Measurements from ENCODE around the gene FSTL5. TPM values are rescaled to one million over a fixed set of nuclear protein-coding genes. Genes with fewer than 3 reads are reported as not detected.

Gene FSTL5
- total RNA-seq, 5 donors from 2014 or later (not counting 1 experiment from before 2014, with no cell fraction given): not detected

DNA sequence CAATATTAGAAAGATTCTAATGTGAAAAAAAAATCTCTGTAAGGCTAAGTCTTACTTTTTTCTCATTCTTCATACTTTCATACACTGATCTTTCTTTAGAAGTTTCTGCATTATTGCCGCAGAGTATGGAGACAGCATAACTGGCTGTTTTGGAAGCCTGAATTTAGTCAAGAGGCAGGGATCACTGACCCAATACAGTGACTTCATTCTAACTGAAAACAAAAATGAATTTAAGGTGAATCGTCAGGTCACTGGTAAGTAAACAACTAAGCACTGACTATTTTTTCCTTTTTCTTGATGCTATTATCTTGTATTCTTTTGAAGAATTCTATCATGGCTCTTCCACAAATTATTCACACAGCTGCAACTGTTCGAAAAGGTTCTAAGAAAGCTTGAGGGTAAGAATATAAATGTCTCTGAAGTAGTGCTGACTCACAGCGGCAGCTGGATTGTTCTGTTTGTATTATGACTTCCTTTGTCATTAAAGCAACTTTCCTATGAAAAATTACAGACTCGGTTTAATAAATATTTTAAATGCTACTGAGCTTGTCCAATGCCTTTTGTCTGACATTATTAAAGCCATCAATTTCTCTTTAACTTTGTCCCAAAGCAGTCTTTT is 609.3 kb downstream of the FSTL5 start:
- ChIA-PET CTCF (no interaction called here), POLR2A (no interaction called here)
- no peaks in the 10 kb centered on the region for H3K4me1 ChIP-seq (ENCODE audit: control insufficient read depth in 1 of 2, extremely low read depth in 1 of 2, insufficient read depth in 2 of 2, low read length in 2 of 2)
- Mint-ChIP-seq H3K27me3 (no peaks in the 10 kb centered on the region), H3K9me3 (peaks cover 3 to 7% (median 3%) of the 10 kb centered on the region in 3 donors), H3K36me3 (no peaks in the 10 kb centered on the region), H3K4me3 (no peak overlapping the region), H3K27ac (no peak overlapping the region), H3K4me1 (no peaks in the 10 kb centered on the region)
- no peaks in the 10 kb centered on the region for H3K9me3 ChIP-seq
- no peak overlapping the region for H3K27ac ChIP-seq (ENCODE audit: low read length)
- WGBS (ENCODE audit: insufficient coverage): no CpG with 5 or more reads among the region's 5 CpGs
- H3K36me3 ChIP-seq (ENCODE audit: control insufficient read depth in 2 of 2, extremely low read depth in 1 of 2, insufficient read depth in 1 of 2, low read length in 1 of 2): no peaks in the 10 kb centered on the region
- ATAC-seq (replicated peaks in 1 of 4): no peak
- H3K27me3 ChIP-seq (replicated peaks in 1 of 2; ENCODE audit: control insufficient read depth in 2 of 2, extremely low read depth in 1 of 2, insufficient read depth in 2 of 2, low read length in 1 of 2): no peaks in the 10 kb centered on the region
- DNase-seq: no peak
- H3K4me3 ChIP-seq (ENCODE audit: control insufficient read depth in 1 of 2, extremely low read depth in 1 of 2, low read length in 1 of 2): no peak overlapping the region

DNA sequence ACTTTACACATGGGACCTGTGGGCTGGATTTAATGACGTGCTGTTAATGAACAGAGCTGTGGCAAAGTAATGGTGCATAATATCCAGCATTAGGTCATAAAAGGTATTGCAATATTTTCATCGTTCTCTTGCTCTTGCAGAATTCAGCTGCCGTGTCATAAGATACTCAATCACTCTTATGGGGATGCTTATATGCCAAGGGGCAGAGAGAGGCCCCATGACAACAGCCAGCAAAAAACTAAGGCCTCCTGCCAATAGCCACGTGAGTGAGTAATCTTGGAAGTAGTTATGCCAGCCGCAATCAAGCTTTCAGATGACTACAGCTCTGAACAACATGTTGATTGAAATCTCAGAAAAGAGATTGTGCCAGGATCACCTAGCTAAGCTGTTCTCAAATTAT is 616.9 kb downstream of the FSTL5 start:
- ATAC-seq (replicated peaks in 1 of 4): no peak
- H3K36me3 ChIP-seq (ENCODE audit: control insufficient read depth in 2 of 2, extremely low read depth in 1 of 2, insufficient read depth in 1 of 2, low read length in 1 of 2): no peaks in the 10 kb centered on the region
- no peaks in the 10 kb centered on the region for H3K36me3 Mint-ChIP-seq
- H3K4me3 Mint-ChIP-seq: no peak overlapping the region
- H3K27ac Mint-ChIP-seq: no peak overlapping the region
- DNase-seq: no peak
- CTCF ChIA-PET: no interaction called here
- H3K27me3 ChIP-seq (replicated peaks in 1 of 2; ENCODE audit: control insufficient read depth in 2 of 2, extremely low read depth in 1 of 2, insufficient read depth in 2 of 2, low read length in 1 of 2): no peaks in the 10 kb centered on the region
- WGBS (ENCODE audit: insufficient coverage): 70% methylated on average over 2 of the region's 5 CpGs
- no peak overlapping the region for H3K4me3 ChIP-seq (ENCODE audit: control insufficient read depth in 1 of 2, extremely low read depth in 1 of 2, low read length in 1 of 2)
- no peaks in the 10 kb centered on the region for H3K27me3 Mint-ChIP-seq
- POLR2A ChIA-PET: no interaction called here
- peaks cover 0 to 4% (median 4%) of the 10 kb centered on the region in 3 donors for H3K9me3 Mint-ChIP-seq
- no peaks in the 10 kb centered on the region for H3K9me3 ChIP-seq
- H3K4me1 ChIP-seq (ENCODE audit: control insufficient read depth in 1 of 2, extremely low read depth in 1 of 2, insufficient read depth in 2 of 2, low read length in 2 of 2): no peaks in the 10 kb centered on the region
- H3K4me1 Mint-ChIP-seq: no peaks in the 10 kb centered on the region
- no peak overlapping the region for H3K27ac ChIP-seq (ENCODE audit: low read length)

DNA sequence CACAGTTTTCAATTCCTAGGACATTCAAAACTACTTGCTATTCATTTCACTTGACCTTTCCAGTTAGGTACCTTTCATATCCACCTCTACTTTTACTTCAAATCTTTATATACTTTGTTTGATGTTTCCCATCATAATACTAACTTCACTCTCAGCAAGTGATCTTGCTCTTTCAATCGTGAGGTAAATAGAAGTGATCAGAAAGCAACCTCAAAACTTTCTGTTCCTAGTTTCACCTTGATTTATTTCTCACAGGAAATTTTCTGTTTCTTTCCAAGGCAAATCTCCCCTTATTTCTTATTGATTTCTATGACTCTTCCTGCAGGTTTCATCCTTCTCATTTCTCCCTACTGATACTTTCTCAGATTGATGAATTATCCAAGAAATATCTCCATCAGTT is 623.5 kb downstream of the FSTL5 start:
- no peak overlapping the region for H3K27ac ChIP-seq (ENCODE audit: low read length)
- no CpG with 5 or more reads among the region's 1 CpG for WGBS (ENCODE audit: insufficient coverage)
- no peaks in the 10 kb centered on the region for H3K4me1 ChIP-seq (ENCODE audit: control insufficient read depth in 1 of 2, extremely low read depth in 1 of 2, insufficient read depth in 2 of 2, low read length in 2 of 2)
- ChIA-PET CTCF (no interaction called here), POLR2A (interaction anchor here in 1 of 2 donors (0.6 kb wide), 1 partner anchor 59 kb away, joined by 4 read pairs; no protein-coding TSS in a partner anchor)
- no peak overlapping the region for H3K27ac Mint-ChIP-seq
- H3K9me3 ChIP-seq: no peaks in the 10 kb centered on the region
- no peaks in the 10 kb centered on the region for H3K27me3 Mint-ChIP-seq
- H3K36me3 ChIP-seq (ENCODE audit: control insufficient read depth in 2 of 2, extremely low read depth in 1 of 2, insufficient read depth in 1 of 2, low read length in 1 of 2): no peaks in the 10 kb centered on the region
- H3K4me1 Mint-ChIP-seq: no peaks in the 10 kb centered on the region
- no peak for DNase-seq
- ATAC-seq (replicated peaks in 1 of 4): no peak
- no peaks in the 10 kb centered on the region for H3K36me3 Mint-ChIP-seq
- no peak overlapping the region for H3K4me3 ChIP-seq (ENCODE audit: control insufficient read depth in 1 of 2, extremely low read depth in 1 of 2, low read length in 1 of 2)
- peaks cover 13 to 22% (median 13%) of the 10 kb centered on the region in 3 donors for H3K9me3 Mint-ChIP-seq
- no peaks in the 10 kb centered on the region for H3K27me3 ChIP-seq (replicated peaks in 1 of 2; ENCODE audit: control insufficient read depth in 2 of 2, extremely low read depth in 1 of 2, insufficient read depth in 2 of 2, low read length in 1 of 2)
- H3K4me3 Mint-ChIP-seq: no peak overlapping the region

DNA sequence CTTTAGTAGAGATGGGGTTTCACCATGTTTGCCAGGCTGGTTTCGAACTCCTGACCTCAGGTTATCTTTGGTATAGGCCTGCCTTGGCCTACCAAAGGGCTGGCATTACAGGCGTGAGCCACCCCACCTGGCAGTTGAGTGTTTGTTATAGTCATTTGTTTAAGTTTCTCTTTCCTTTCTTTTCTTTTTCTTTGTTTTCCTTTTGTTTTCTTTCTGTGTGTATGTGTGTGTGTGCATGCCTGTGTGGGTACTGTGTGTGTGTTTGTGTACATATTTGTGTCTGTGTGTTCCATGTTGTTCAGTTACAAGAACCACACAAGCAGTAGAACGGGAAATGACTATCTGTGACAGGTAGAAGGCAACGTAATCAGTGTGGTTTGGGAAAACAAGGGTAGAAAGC is 624.9 kb downstream of the FSTL5 start:
- WGBS (ENCODE audit: insufficient coverage): 71% methylated on average over 2 of the region's 4 CpGs
- H3K4me3 ChIP-seq (ENCODE audit: control insufficient read depth in 1 of 2, extremely low read depth in 1 of 2, low read length in 1 of 2): no peak overlapping the region
- CTCF ChIA-PET: no interaction called here

DNA sequence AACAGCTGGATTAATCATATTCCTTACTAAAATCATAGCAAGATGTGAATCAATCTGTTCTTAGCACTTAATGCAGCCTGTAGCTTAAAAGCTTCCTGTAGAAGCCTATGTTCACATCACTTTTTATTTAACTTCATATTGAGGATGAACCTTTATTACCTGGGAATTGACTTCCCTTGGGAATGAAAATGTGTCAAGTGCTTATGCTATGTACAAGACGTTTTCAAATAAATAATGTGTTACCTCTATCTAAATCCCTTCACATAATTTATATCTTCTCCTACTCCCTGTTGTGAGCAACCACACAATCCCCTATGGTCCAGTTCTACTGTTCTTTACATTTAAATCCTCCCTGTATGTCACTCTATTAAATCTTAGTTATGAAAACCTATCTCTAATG is 633.1 kb downstream of the FSTL5 start:
- DNase-seq (no peak), ATAC-seq (replicated peaks in 1 of 4) (no peak)
- no CpG with 5 or more reads among the region's 1 CpG for WGBS (ENCODE audit: insufficient coverage)
- no peak overlapping the region for H3K27ac Mint-ChIP-seq
- Histone ChIP-seq H3K36me3 (ENCODE audit: control insufficient read depth in 2 of 2, extremely low read depth in 1 of 2, insufficient read depth in 1 of 2, low read length in 1 of 2) (no peaks in the 10 kb centered on the region), H3K4me1 (ENCODE audit: control insufficient read depth in 1 of 2, extremely low read depth in 1 of 2, insufficient read depth in 2 of 2, low read length in 2 of 2) (no peaks in the 10 kb centered on the region), H3K4me3 (ENCODE audit: control insufficient read depth in 1 of 2, extremely low read depth in 1 of 2, low read length in 1 of 2) (no peak overlapping the region), H3K9me3 (no peaks in the 10 kb centered on the region), H3K27me3 (replicated peaks in 1 of 2; ENCODE audit: control insufficient read depth in 2 of 2, extremely low read depth in 1 of 2, insufficient read depth in 2 of 2, low read length in 1 of 2) (no peaks in the 10 kb centered on the region), H3K27ac (ENCODE audit: low read length) (no peak overlapping the region)
- H3K36me3 Mint-ChIP-seq: no peaks in the 10 kb centered on the region
- no peaks in the 10 kb centered on the region for H3K27me3 Mint-ChIP-seq
- ChIA-PET POLR2A (no interaction called here), CTCF (no interaction called here)
- H3K9me3 Mint-ChIP-seq: peaks cover under 1 to 9% (median 8%) of the 10 kb centered on the region in 3 donors
- H3K4me1 Mint-ChIP-seq: no peaks in the 10 kb centered on the region
- no peak overlapping the region for H3K4me3 Mint-ChIP-seq

More for the DNA sequence above, 624.9 kb downstream of the FSTL5 start:
- Mint-ChIP-seq H3K27ac (no peak overlapping the region), H3K27me3 (no peaks in the 10 kb centered on the region), H3K36me3 (no peaks in the 10 kb centered on the region), H3K4me1 (no peaks in the 10 kb centered on the region), H3K4me3 (no peak overlapping the region), H3K9me3 (peaks cover 16 to 22% (median 18%) of the 10 kb centered on the region in 3 donors)
- POLR2A ChIA-PET: no interaction called here
- ATAC-seq (replicated peaks in 1 of 4) (no peak), DNase-seq (no peak)
- no peaks in the 10 kb centered on the region for H3K9me3 ChIP-seq
- no peaks in the 10 kb centered on the region for H3K4me1 ChIP-seq (ENCODE audit: control insufficient read depth in 1 of 2, extremely low read depth in 1 of 2, insufficient read depth in 2 of 2, low read length in 2 of 2)
- no peak overlapping the region for H3K27ac ChIP-seq (ENCODE audit: low read length)
- no peaks in the 10 kb centered on the region for H3K36me3 ChIP-seq (ENCODE audit: control insufficient read depth in 2 of 2, extremely low read depth in 1 of 2, insufficient read depth in 1 of 2, low read length in 1 of 2)
- H3K27me3 ChIP-seq (replicated peaks in 1 of 2; ENCODE audit: control insufficient read depth in 2 of 2, extremely low read depth in 1 of 2, insufficient read depth in 2 of 2, low read length in 1 of 2): no peaks in the 10 kb centered on the region

DNA sequence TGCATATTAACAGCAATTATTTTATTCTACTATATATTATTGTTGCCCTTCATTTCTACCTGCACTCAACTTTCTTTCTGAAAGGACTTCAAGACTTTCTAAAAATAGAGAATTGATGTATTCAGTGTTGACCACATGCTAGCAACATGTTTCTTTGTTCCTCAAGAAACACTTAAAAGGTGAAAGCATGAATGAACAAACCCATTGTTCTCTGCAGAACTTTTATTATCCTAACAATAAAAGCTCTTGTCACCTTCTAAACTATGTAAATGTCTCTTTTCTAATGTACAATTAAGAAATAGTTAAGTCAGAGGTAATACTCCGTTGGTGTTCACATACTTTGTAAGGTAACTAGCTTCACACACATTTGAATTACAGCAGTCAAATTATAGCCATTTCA is 638.7 kb downstream of the FSTL5 start:
- no peaks in the 10 kb centered on the region for H3K27me3 ChIP-seq (replicated peaks in 1 of 2; ENCODE audit: control insufficient read depth in 2 of 2, extremely low read depth in 1 of 2, insufficient read depth in 2 of 2, low read length in 1 of 2)
- no peaks in the 10 kb centered on the region for H3K36me3 Mint-ChIP-seq
- POLR2A ChIA-PET: interaction anchor here in 1 of 2 donors (0.6 kb wide), 1 partner anchor 9 kb away, joined by 4 read pairs; no protein-coding TSS in a partner anchor
- no peaks in the 10 kb centered on the region for H3K36me3 ChIP-seq (ENCODE audit: control insufficient read depth in 2 of 2, extremely low read depth in 1 of 2, insufficient read depth in 1 of 2, low read length in 1 of 2)
- WGBS (ENCODE audit: insufficient coverage): no CpG with 5 or more reads among the region's 1 CpG
- no peaks in the 10 kb centered on the region for H3K27me3 Mint-ChIP-seq
- H3K9me3 ChIP-seq: no peaks in the 10 kb centered on the region
- H3K4me3 ChIP-seq (ENCODE audit: control insufficient read depth in 1 of 2, extremely low read depth in 1 of 2, low read length in 1 of 2): no peak overlapping the region
- no peak overlapping the region for H3K27ac Mint-ChIP-seq
- no peaks in the 10 kb centered on the region for H3K4me1 ChIP-seq (ENCODE audit: control insufficient read depth in 1 of 2, extremely low read depth in 1 of 2, insufficient read depth in 2 of 2, low read length in 2 of 2)
- H3K4me1 Mint-ChIP-seq: no peaks in the 10 kb centered on the region
- CTCF ChIA-PET: no interaction called here
- H3K4me3 Mint-ChIP-seq: no peak overlapping the region
- H3K9me3 Mint-ChIP-seq: peaks cover 0 to 8% (median 4%) of the 10 kb centered on the region in 3 donors
- ATAC-seq (replicated peaks in 1 of 4) (no peak), DNase-seq (no peak)
- H3K27ac ChIP-seq (ENCODE audit: low read length): no peak overlapping the region

DNA sequence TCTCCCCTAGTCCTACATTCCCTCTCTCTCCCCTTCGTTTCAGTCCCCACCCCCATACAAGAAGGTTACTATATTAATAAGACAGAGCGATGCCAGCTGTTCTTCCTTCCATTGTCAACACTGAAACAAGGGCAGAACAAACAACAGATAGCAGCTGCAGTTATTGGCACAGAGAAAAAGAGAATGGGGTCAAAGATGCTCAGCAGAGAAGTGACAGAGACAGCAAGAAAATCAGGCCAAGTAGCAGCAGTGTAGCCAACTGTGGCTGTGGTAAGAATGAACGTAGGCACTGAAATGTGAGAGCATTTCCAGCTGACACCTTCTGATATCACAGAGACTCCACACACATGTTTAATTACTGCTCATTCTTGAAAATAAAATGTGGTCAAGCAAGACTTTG is 641.8 kb downstream of the FSTL5 start:
- ATAC-seq (replicated peaks in 1 of 4) (no peak), DNase-seq (no peak)
- H3K4me3 ChIP-seq (ENCODE audit: control insufficient read depth in 1 of 2, extremely low read depth in 1 of 2, low read length in 1 of 2): no peak overlapping the region
- no CpG with 5 or more reads among the region's 3 CpGs for WGBS (ENCODE audit: insufficient coverage)
- no peaks in the 10 kb centered on the region for H3K4me1 Mint-ChIP-seq
- H3K36me3 ChIP-seq (ENCODE audit: control insufficient read depth in 2 of 2, extremely low read depth in 1 of 2, insufficient read depth in 1 of 2, low read length in 1 of 2): no peaks in the 10 kb centered on the region
- ChIA-PET POLR2A (no interaction called here), CTCF (no interaction called here)
- H3K9me3 Mint-ChIP-seq: peaks cover 0 to 9% (median 4%) of the 10 kb centered on the region in 3 donors
- H3K27me3 ChIP-seq (replicated peaks in 1 of 2; ENCODE audit: control insufficient read depth in 2 of 2, extremely low read depth in 1 of 2, insufficient read depth in 2 of 2, low read length in 1 of 2): no peaks in the 10 kb centered on the region
- H3K27ac ChIP-seq (ENCODE audit: low read length): no peak overlapping the region
- H3K27me3 Mint-ChIP-seq: no peaks in the 10 kb centered on the region
- no peaks in the 10 kb centered on the region for H3K36me3 Mint-ChIP-seq
- H3K27ac Mint-ChIP-seq: no peak overlapping the region
- no peaks in the 10 kb centered on the region for H3K9me3 ChIP-seq
- H3K4me1 ChIP-seq (ENCODE audit: control insufficient read depth in 1 of 2, extremely low read depth in 1 of 2, insufficient read depth in 2 of 2, low read length in 2 of 2): no peaks in the 10 kb centered on the region
- no peak overlapping the region for H3K4me3 Mint-ChIP-seq

Data from T-cell (primary cell).